Epidermal melanocyte (primary cell): Measurements from ENCODE around the gene PRM2.

Source experiments
- DNase-seq: peaks from one replicate; pipeline ENCODE4 v3.0.0; 2011; ENCODE audit warnings: low spot score; ENCODE audit not compliant: insufficient read length

PRM2 gene

DNA sequence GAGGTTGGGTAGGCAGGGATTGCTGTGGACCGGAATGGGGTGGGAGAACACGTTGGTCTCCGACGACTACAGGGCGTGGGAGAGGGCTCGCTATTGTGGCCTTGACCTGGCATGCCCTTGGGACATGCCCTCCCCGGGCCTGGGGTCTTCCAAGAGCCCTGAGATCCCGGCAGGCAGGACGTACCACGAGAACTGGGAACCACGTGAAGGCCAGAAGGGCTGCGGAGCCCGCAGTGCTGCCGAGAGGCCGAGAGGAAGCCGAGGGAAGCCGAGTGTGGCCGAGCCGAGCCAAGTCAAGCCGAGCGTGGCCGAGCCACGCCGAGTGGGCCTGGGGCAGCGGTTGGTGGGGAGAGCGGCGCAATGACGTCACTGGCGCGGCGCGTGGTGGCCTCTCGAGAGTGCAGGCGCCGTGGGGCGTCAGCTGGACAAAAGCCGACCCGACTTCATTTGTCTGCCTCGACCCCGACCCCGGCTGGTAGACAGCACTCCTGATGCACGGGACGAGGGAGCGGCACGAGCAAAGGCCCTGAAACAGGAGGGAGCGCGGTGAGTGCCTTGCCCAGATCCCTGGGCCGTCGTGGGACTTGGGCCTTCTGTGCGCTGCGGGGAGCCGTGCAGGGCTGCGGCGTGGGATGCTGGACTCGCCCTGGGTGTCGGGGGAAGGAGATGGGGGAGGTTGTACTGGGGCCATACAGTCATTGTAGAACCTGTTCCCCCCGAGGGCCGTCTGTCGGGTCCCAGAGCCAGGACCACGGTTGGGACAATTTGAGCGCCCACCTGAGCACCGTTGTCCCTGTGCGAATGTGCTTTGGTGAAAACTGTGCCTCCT is 26.8 kb downstream of the PRM2 start:
- DNase-seq, result no peak

DNA sequence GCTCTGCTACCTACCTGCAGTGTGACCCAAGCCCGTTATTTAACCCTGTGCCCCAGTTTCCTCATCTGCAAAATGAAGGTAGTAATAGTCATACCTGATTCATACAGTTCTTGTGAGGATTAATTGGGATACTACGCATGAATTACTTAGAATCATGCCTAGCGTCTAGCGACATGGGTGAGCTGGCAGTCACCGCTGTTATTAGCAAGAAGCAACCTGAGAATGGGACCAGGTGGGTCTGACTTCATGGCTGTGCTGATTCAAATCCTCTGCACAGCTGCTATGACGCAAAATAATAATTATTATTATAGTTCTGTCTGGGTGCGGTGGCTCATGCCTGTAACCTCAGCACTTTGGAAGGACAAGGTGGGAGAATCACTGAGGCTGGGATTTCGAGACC is 28.1 kb downstream of the PRM2 start:
- DNase-seq, result no peak

DNA sequence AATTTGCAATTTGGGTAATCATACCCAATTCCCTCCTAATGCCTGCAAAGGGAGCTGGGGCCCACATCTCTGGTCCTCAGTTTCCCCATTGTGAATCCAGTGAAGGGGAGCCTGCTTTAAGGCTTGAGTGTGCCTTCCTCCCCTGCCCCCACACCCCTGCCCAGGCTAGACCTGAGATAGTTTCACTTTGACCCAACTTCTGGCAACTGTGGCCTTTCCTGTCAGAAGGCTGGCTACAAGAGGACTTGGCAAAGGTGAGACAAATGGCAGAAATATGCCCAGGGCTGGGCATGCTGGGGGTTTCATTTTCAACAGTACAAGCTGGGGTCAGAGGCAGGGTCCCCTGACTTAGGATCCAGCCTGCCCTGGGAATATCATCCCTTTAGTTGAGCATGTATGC is 30.3 kb downstream of the PRM2 start:
- DNase-seq, result no peak

DNA sequence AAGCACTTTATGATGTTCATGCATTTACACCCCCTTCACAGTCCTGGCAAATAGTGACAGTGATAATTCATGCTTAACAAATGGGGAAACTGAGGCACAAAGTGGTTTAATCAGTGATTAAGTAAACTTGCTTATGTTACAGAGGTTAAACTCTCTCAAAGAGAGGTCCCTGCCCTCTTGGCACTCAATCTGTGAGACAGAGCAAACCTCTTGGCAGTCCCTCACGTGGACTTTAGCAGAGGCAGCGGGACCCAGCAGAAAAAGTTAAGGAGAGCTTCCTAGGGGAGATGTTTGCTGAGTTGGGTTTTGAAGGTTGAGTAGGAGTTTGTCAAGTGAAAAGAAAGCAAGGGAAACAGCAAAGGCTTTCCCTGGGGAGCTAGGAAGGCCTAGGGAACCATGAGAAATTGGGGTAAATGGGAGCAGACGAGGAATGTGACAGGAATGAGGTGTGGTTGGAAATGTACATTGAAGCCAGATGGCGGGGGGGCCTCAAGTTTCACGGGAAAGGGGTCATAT is 31.0 kb downstream of the PRM2 start:
- no peak for DNase-seq

DNA sequence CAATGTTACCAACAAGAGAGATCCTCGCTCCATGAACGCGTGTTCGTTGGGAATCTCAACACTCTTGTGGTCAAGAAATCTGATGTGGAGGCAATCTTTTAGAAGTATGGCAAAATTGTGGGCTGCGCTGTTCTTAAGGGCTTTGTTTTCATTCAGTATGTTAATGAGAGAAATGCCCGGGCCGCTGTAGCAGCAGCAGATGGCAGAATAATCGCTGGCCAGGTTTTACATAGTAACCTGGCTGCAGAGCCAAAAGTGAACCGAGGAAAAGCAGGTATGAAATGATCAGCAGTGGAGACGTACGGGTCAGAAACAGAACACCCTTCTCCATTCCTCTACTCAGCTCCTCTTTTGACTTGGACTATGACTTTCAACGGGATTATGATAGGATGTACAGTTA is 33.6 kb downstream of the PRM2 start:
- no peak for DNase-seq

DNA sequence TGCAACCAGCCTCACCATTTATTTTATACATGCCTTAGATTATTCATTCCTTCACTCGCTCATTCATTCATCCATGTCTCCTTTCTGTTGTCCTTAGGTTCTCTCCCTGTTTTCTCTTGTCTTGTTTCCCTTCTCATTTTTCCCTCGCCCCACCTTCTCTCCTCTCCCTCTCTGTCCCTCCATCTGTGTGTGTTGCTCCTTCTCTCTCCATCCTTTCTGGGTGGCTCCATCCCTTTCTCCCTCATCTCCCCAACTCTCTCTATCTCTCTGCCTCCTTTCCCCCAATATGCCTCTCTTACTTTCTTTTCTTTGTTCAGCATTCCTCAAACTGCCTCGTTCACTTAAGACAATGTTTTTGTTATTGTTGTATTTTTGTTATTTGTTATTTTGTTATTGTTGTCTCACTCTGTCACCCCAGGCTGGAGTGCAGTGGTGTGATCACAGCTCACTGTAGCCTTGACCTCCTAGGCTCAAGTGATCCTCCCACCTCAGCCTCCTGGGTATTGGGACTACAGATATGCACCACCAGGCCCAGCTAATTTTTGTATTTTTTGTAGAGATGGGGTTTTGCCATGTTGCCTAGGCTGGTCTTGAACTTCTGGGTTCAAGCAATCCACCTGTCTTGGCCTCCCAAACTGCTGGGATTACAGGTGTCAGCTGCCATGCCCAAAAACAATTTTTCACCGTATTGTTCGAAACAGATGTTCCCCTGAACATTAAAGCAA is 34.6 kb downstream of the PRM2 start:
- no peak for DNase-seq

DNA sequence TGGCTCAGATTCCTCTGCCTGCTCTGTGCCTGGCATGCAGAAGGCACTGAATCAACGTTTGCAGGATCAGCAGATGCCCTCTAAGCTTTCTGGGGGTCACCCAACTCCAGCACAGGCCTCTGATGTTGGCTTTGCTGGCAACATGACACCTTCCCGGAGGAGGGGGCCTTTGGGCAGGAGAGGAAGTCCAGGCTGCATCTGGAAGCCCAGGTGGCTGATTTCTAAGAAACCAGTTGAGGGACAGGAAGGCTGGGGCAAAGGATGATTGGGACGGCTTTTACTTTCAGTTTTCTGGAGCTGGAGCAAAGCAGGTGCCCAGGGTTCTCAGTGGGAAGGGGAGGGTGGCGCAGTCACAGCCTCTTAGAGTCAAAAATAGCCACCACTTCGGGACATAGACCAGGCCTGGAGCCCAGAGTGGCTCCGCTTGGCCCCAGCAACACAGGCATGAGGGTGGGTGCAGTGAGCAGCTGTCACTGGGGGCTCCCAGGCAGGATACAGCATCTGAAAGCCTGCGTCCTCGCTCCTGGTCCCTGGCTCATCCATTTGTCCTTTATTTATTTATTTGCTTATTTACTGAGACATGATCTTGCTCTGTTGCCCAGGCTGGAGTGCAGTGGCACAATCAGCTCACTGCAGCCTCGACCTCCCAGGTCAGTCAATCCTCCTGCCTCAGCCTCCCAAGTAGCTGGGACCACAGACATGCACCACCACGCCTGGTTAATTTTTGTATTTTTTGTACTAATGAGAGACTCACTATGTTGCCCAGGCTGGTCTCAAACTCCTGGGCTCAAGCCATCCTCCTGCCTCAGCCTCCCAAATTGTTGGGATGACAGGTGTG is 35.4 kb downstream of the PRM2 start:
- no peak for DNase-seq

DNA sequence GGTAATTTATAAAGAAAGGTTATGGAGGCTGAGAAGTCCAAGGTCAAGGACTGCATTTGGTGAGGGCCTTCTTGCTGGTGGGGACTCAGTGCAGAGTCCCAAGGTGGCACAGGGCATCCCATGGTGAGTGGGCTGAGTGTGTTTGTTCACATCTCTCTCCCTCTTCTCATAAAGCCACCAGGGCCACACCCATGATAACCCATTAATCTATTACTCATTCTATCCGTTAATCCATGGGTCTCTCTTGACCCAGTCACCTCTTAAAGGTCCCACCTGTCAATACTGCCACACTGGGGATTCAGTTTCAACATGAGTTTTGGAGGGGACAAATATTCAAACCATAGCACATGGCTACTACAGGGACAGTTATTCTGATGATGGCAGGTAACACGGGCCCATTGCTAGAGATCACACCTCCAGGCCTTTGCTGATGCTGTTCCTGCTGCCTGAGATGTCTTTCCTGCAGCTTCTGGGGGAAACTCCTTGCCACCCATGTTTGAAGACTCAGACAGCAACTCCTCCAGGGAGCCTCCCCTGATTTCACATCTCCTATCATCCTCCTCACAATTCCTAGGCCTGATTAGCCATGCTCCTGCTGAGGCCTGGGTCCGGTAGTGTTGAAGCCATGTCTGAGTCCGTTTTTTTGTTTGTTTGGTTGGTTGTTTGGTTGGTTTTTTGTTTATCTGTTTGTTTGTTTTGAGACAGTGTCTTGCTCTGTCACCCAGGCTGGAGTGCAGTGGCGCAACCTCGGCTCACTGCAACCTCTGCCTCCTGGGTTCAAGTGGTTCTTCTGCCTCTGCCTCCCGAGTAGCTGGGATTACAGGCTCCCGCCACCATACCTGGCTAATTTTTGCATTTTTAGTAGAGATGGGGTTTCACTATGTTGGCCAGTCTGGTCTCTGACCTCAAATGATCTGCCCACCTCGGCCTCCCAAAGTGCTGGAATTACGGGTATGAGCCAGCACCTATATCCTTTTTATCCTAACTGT is 36.3 kb downstream of the PRM2 start:
- DNase-seq, result no peak

DNA sequence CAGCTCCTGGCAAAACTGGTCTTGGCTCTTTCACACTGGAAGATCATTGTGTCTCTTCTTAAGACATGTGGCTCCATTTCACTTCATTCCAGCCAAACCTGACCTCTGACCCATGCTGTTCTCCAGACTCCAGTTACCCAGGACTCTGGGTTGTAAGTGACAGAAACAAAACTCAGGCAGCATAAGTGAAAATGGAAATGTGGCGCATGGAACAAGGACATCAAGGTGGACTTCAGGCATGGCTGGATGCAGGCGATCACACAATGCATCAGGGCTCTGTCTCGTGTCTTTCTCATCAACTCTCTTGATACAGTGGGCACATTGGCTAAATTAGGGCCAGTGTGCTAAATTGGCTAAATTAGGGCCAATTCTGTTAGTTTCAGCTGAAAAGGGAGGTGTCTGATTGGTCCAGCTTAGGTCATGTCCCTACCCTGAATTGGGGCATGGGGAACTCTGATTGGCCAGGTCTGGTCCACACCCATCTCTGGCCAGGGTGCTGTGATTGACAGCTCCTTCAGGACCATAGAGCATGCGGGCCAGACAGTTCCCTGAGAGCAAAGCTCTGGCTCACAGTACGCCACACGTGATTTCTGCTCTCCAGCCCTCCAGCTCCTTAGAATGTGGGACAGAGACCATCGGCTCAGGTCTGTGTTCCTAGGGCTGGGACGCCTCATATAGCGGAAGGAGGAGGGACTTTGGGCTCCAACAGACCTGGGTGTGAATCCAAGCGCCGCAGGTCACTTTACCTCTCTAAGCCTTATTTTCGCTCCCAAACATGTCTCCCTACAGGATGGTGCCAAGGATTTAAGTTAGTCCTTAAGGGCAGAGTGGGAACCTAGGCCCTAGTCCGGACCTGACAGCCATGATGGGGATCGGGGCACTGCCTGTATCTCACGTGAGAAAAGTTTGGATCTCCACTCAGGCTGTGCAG is 37.7 kb downstream of the PRM2 start:
- DNase-seq, result no peak

DNA sequence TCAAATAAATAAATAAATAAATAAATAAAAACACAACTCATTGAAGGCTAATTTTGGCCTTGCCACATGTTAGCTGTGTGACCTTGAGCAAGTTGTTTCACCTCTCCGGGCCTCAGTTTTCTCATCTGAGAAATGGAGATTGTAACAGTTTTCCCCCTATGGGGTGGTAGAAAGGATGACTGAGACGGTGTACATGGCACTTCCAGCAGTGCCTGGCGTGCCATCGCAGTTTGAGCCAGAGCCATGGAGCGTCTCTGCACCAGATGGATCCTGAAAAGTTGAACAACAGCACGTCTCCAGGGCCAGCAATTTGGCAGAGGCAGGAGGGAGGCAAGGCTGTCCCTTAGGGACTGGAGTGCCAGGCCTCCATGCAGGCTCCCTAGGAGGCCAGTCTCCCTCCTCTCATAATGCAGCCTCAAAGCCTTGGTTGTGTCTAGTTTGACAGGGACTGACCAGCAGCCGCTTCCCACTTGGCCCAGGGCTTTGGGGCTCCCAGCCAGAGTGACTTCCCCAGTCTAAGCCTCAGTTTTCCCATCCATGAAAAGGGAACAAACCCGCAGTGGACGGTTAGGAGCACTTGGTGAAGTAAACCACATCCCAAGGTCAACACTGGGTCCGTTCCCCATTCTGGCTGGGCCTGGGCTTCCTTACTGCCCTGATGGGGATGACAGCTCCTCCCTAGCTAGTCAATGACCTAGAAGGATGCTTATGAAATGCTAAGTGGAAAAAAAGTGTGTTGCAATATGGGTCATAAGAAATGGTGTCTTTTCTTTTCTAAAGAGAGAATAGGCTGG is 39.6 kb downstream of the PRM2 start:
- no peak for DNase-seq

DNA sequence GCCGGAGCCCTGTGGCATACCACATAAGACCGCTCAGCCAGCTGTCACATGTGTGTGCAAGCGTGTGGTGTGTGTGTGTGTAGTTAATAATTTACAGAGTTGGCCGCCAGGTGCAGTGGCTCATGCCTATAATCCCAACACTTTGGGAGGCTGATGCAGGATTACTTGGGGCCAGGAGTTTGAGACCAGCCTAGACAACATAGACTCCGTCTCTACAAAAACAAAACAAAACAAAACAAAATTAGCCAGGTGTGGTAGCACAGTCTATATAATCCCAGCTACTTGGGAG is 40.6 kb downstream of the PRM2 start:
- no peak for DNase-seq

DNA sequence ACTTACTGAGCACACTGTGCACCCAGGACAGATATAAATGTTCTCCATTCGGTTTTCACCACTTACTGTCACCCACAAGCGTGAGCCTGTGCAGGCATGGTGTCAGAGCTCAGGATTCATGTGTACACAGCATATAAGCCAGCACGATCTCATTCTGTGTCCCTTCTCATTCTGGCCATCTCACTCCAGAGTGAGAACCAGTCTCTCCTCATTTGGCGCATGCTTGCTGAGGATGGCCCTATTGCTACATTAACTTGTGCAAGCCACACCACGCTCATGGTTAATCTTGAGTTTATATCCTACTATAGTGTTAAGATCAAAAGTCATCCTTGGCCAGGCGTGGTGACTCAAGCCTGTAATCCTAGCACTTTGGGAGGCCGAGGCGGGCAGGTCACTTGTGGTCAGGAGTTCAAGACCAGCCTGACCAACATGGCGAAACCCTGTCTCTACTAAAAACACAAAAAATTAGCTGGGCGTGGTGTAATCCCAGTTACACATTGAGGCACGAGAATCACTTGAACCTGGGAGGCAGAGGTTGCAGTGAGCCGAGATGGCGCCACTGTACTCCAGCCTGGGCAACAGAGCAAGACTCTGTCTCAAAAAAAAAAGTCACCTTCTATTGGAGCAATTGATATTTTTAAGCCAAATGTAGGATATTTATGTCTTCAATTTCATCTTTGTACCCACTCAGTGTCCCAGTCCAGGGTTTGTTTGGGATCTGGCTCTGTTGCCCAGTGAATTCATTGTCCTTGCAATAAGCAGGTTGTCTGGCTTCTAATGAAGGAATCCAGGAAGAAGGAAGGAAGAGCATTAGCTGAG is 41.2 kb downstream of the PRM2 start:
- DNase-seq, result no peak

DNA sequence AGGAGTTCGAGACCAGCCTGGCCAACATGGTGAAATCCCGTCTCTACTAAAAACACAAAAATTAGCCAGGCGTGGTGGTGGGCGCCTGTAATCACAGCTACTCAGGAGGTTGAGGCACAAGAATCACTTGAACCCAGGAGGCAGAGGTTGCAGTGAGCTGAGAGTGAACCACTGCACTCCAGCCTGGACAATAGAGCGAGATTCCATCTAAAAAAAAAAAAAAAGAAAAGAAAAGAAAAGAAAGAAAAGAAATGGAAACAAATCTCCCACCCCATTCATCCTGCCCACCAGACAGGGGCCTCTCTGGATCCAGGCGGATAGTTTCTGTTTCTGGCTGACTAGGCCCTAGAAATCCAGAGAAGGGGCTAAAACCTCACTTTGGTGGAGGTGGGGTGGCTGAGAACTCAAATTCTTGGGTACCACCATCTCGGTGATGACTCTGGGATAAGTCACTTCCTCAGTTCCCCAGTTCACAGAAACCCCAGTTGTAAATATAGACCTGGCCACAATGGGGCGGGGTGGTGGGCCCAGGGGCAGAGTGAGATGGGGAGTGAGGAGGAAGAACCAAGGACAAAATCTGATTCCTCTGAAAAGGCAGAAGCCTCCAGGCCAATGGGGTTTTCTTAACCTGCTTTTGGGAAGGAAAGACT is 42.4 kb downstream of the PRM2 start:
- DNase-seq, result no peak

DNA sequence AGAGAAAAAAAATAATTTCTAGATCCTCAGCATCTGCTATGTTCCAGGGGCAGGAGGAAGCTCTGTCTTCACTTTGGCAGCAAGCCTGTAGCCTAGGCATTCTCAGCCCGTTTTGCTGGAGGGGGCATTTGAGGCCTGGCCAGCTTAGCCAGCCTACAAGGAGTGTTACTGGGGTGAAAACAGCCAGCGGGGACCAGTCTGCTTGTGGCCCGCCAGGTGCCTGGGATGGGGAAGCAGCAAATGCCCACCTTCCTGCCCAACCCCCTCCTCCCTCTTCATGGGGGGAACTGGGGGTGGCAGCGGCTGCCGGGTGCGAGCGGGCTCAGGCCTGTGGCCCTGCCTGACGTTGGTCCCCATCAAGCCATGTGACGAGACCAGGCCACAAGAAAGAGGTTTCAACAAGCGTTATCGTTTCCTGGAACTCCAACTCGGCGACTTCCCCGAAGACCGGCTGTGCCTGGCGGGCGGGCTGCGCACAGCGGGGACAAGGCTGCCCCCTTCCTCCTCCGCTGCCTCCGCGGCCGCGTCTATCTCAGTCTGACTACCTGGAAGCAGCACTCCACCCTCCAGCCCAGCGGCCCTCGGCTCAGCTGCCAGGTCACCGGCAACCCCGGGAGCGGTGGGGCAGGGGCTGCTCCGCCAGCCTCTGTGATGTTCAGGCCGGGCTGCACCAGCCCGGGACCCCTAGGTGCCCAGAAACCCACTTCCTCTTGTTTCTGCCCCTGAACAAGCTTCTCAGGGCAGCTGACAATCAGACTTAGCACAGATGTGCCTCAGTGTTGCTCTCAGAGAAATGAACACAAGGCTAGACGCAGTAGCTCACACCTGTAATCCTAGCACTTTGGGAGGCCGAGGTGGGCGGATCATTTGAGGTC is 43.2 kb downstream of the PRM2 start:
- DNase-seq, result no peak

DNA sequence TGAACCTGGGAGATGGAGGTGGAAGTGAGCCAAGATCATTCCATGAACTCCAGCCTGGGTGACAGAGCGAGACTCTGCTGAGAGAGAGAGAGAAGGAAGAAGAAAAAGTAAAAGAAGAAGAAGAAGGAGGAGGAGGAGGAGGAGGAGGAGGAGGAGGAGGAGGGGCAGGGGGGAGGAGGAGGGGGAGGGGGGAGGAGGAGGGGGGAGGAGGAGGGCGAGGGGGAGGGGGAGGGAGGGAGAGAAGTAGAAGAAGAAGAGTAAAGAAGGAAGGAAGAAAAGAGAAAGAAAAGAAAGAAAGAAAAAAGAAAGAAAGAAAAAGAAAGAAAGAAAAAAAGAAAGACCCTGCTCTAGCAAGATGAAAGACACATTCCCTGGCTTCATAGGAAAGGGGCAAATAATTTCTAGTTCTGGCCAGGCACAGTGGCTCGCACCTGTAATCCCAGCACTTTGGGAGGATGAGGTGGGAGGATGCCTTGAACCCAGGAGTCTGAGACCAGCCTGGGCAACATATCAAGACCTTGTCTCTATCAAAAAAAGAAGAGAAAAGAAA is 43.9 kb downstream of the PRM2 start:
- no peak for DNase-seq

DNA sequence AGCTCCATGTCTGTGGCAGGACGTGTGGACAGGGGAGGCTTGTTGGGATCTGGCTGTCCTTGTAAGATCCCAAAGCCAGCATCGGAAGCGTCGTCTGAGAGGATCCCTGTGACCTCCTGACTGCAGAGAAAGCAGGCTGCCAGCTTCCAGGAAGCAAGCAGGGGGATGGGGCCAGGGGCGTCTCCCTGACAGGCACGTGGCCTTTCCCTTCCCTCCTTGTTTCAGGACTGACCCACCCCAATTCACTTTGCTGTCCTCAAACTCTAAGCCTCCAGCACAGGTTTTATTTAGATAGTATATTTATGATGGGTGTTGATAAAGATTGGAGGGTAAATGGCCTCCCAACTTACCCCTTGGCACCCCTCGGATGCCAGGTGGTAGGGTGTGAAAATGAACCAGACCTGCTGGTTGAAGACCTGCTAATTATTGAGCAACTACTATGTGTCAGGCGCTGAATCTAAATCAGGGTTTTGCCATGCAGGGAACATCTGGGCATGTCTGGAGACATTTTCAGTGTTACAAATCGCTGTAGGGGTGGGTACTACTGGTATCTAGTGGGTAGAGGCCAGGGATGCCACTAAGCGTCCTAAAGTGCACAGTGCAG is 44.8 kb downstream of the PRM2 start:
- no peak for DNase-seq
